ENCODE results near the gene NUDT3.
"Not testable (repeated sequence)": the region's sequence is repeated elsewhere in the genome, so short reads cannot be mapped to it uniquely, and the experiment has no call there.

The NUDT3 gene

DNA sequence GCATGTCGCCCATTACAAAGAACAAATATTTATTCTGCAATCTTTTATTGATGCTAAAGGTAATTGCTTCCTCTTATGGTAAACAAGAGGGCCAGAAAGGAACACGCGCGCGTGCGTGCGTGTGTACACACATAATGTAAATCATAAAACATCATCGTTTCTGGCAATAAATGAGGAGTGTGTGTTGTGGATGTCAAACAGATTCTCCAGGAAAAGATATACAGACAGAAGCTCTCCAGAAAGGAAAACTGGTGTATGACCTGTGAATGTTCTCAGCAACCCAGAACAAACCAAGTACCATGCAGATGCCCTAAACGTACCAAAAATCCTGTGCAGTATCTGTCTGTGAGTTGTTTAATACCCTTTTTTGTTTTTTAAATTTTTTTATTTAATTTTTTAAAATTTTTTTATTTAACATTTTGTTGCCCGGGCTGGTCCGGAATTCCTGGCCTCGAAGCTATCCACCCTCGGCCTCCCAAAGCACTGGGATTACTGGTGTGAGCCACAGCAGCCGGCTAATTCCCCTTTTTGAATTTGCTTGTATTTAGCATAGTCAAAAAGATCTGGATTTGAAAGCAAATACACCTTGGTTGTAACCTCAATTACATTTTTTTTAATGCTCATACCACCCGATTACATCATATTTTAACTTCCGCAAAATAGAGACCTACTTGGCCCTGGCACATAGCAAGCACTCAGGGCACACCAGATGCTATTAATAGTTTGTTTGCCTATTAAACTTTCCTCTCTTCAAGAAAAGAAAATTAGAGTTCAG is 909 bp upstream of the NUDT3 start:
- DNase-seq, result peak in 1 of 51 donors; percentile 30

DNA sequence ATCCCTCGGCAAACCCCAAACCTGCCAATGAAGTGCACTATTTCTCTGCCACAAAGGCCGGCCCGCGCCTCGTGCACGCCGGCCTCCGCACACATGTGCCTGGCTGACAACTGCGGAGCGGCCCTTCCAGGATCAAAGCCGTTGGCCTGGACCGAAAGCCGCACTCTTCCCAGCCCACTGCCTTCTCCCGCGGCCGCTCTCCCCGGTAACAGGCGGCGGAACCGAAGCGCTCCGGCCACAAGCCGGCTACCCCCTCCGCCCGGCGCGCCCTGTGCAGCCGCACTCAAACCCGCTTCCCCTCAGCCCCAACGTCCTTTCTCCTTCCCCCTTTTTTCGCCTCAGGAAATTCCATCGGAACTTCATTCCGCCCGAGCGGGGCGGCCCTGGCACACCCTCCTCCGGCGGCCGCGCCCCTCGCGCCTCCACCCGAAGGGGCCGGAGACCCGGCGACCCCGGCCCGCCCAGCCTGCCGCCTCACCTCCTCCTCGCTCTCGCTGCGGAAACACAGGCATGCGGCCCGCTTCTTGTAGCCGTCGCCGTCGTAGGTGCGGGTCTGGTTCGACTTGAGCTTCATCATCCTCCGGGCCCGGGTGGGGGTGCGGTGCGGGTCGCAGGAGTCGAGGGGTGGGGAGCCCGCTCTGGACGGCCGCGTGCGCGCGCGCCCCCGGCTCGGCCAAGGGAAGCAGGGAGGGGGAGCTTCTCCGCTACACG is 528 bp downstream of the NUDT3 start:
- DNase-seq, result peak in 46 of 51 donors; percentile 20 to 89 (median 58)

DNA sequence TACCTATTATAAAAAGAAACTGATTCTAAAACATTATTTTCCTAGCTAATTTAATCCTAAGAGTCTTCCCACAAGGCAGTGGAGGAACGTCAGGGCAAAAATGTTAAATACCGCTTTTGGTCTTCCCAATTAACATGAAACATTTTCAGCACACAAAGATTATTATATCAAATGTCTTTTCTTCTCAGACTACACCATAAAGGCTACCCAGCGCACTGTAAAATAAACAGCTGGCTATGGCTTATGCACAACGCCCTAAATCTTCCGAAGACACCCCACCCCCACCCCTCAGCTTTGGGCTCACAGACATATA is 1.0 kb downstream of the NUDT3 start:
- DNase-seq, result no peak

DNA sequence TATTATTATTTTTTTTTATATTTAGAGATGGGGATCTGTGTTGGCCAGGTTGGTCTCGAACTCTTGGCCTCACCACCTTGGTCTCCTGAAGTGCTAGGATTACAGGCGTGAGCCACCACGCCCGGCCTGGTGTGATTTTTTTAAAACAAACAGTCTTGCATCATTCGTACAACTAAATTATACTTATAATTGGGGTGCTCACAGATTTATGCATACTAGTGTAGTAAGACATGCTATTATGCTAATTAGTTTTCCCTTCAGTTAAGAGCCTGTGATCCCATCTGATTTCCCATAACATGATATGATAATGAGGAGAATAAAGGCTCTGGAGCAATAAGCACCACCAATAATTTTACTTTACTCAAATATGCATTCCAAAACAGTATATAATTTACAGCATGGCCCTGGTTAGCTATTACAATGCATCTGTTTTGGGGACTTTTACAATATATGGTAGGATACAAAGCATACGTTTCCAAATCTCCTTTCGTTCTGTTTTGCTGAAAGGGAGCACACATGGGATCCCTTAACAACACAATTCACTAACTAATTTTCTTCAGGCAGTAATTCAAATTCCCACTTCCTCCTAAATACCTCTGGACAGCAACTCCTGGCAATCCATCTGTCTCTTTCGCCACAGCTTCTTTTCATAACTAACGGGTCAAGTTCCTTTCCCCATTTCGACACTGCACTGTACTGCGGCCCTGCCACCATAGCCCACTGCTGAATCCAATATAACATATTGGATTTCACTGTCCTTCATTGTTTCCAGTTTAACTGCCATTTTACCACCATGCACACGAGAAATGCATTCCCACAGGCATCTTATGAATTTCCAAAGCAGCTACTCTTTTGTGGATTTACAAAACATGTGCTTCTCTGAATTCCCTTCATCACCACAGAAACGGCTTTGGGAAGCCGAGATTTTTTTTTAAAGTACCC is 1.7 kb downstream of the NUDT3 start:
- peak in 8 of 51 donors; percentile 4 to 78 (median 12) for DNase-seq

DNA sequence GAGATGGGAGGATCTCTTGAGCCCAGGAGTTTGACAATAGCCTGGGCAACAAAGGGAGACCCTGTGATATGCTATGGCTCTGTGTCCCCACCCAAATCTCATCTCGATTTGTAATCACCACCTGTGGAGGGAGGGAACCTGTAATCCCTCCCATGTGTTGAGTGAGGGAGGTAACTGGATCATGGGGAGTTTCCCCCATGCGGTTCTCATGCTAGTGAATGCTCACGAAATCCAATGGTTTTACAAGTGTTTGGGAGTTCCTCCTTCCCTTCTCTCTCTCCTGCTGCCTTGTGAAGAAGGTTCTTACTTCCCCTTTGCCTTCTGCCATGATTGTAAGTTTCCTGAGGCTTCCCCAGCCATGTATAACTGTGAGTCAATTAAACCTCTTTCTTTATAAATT is 3.4 kb downstream of the NUDT3 start:
- DNase-seq, result no peak

DNA sequence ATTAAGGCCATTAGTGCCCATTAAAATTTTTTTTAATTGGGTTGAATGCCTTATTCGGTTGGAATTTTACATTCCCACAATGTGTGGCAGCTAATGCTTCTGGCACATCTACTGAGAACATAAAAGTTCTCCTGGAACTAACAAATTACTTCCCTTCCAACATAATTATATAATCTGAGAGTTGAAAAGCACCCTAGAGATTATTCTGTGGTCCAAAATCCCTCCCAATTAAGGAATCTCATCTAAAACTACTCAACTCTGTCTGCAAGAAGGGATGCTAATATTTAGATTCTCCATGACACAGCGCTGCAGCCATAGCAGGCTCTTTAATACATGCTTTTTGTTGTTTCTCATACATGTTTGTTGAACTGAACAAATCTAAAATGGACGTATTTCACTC is 4.0 kb downstream of the NUDT3 start:
- DNase-seq, result no peak

DNA sequence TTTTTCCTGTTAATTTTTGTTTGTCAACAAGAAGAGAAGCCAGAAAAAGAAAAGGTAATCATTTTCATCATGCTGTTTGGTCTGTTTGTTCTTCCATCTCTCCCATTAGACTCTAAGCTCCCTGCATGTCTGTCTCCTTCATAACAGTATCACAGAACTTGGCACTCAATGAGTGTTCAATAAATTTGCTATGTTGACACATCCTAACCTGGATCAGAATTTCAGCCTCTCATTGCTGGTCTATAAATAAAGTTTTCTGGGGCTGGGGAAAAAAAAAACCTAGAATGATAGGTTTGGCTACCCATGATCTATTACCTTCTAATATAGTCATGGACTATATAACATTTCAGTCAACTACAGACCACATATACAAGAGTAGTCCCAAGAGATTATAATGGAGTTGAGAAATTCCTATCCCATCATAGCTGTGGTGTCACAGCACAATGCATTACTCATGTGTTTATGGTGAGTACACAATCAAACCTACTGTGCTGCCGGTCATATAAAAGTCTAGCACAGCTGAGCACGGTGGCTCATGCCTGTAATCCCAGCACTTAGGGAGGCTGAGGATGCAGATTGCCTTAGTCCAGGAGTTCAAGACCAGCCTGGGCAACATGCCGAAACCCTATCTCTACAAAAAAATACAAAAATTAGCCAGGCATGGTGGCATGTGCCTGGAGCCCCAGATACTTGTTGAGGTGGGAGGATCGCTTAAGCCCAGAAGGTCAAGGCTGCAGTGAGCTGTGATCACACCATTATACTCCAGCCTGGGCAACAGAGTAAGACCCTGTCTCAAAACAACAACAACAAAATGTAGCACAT is 5.9 kb downstream of the NUDT3 start:
- no peak for DNase-seq

DNA sequence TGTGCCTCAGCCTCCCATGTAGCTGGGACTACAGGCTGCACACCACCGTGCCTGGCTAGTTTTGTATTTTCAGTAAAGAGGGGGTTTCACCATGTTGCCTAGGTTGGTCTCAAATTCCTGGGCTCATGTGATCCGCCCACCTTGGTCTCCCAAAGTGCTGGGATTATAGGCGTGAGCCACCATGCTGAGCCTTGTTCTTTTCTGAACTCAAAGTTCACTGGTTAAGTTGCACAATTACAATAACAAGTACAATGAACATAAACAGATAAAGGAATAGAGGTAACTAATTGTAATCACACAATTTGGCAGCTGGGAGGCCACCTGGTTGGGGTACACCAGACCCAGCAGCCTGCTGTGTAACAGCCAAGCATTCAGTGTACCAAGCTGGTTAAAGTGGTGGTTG is 6.7 kb downstream of the NUDT3 start:
- DNase-seq, result no peak

DNA sequence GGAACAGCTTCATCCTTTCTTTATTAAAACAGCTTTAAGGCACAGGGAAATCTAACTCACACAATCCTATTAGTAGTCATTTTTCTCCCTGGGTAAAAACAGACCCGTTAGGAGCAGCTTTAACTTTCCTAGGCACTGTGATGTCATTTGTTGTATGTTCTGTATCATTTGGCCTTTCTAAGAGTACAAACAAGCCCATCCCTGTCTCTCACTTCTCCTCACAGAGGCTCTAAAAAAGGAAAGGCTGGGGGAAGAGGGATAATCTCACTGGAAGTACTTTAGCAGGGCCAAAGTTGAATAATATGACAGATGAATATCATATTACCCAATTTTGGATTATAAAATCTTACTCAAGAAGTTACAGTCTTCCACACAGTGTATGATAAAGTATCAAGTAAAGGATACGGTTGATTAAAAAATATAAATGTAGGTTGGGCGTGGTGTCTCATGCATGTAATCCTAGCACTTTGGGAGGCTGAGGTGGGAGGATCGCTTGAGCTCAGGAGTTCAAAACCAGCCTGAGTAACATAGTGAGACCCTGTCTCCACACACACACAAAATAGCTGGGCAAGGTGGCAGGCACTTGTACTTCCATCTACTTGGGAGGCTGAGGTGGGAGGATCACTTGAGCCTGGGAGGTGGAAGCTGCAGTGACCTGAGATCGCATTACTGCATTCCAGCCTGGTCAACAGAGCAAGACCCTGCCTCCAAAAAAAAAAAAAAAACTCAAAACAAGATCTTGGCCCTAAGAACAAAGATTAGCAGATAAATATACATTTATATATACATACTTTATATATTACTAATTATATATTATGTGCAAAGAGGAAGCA is 7.9 kb downstream of the NUDT3 start:
- no peak for DNase-seq

DNA sequence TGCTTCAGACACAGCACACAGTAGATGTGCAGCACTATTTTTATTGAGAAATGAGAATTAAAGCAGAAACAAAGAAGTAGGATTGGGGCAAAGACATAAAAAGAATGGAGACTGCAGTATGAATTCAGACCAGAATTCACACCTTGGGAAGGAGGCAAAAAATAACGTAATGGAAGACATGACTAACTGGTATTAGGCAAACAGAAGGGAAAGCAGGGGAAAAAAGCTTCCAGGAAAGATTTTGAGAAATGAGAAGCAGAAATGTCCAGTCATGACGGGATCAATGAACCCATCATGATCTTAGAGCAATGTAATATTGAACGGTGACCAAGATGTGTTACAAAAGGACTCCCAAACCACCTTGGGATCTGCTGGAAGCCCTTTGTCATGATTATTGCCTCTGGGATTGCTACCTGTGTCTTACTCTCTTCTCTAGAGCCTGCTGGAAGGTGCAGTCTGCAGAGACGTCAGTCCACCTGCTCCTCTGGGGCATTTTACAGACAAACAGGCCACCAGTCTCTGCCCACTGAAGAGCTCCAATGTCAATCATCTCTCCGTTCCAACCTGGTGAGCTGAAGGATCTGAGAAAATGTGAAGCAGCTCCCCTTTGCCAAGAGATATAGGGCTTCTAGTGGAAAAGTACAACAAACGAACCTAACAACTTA is 8.7 kb downstream of the NUDT3 start:
- DNase-seq, result no peak

DNA sequence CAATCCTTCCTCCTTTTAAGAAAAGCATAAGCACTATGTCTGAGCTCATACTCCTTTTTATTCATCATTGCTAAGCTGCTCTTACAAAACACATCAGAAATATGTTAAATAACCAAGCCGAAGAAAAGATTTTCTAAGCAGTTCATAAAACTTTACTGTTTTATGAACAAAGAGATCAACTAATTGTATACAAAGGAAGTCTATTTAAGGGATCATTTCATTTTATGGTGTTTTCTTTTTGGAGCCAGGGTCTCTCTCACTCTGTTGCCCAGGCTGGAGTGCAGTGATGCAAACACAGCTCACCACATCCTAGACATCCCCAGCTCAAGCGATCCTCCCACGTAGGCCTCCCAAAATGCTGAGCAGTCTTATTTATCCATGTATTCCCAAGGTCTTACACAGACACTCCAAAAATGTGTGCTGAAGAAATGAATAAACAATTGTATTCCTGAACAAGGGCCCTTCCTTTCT is 9.3 kb downstream of the NUDT3 start:
- peak in 2 of 51 donors; percentile 26 to 35 for DNase-seq

DNA sequence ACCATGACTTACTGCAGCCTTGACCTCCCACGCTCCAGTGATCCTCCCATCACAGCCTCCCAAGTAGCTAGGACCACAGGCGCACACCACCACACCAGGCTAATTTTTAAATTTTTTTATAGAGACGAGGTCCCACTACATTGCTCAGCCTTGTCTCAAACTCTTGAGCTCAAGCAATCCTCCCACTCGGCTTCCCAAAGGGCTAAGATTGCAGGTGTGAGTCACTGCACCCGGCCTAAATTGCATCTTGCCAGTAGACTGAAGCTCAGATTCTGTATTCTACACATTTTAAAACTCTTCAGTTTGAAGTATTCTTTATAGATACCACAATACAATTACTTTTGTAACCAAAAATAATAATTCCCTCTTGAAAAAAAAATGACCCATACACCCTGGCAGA is 11.4 kb downstream of the NUDT3 start:
- peak in 1 of 51 donors; percentile 35 for DNase-seq

DNA sequence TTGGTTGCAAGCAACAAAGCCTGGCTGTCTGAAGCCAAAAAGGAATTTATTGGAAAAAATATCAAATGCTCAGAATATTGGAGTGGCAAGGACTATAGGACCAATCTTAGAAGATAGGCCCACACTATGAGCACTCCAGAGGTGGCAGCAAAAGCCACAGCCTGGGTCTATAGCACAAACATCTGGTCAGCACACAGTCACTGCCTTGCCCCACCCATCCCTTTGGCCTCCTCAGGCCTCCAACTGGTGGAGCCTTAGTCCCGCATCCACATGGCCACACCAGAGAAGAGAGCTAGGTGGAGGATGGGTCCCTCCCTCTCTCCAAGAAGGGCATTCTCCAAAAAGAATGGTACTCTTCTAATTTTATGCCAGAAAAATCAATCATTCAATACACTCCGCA is 14.0 kb downstream of the NUDT3 start:
- DNase-seq, result no peak

DNA sequence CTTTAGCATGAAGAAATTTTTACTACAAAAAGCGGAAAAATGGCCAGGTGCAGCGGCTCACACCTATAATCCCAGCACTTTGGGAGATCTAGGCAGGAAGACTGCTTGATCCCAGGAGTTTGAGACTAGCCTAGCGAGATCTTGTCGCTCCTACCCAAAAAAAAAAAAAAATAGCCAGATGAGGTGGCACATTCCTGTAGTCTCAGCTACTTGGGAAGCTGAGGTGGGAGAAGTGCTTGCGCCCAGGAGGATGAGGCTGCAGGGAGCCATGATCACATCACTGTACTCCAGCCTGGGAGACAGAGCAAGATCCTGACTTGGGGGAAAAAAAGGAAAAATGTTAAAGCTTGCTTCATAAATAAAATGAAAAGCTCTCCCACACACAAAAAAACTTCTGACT is 14.5 kb downstream of the NUDT3 start:
- no peak for DNase-seq

DNA sequence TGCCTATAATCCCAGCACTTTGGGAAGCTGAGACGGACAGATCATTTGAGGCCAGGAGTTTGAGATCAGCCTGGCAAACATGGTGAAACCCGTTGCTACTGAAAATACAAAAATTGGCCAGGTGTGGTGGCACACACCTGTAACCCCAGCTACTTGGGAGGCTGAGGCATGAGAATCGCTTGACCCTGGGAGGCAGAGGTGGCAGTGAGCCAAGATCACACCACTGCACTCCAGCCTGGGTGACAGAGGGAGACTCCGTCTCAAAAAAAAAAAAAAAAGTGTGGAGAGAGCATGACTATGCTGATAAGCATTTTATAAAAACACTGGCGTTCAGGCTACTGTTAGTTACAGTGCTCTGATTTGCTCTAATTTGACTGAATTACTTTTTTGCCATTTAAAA is 14.9 kb downstream of the NUDT3 start:
- DNase-seq, result not testable (repeated sequence)

DNA sequence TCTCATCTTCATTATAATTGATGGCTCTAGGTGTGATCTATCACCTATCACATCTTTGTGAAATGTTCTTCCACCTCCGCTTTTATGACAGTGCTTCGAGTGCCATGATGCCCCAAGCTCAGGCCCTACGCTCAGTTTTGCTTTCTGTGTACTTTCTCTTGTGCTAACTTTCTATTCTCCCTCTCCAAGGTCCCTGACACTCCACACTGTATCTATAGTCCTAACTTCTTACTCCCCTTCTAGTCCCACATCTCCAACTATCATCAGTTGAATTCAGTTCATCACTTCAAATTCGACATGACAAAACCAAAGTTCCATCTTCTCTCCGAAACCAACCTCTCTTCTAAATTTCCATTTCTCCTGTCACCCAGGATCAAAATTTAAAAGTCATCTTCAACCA is 16.6 kb downstream of the NUDT3 start:
- DNase-seq, result no peak

DNA sequence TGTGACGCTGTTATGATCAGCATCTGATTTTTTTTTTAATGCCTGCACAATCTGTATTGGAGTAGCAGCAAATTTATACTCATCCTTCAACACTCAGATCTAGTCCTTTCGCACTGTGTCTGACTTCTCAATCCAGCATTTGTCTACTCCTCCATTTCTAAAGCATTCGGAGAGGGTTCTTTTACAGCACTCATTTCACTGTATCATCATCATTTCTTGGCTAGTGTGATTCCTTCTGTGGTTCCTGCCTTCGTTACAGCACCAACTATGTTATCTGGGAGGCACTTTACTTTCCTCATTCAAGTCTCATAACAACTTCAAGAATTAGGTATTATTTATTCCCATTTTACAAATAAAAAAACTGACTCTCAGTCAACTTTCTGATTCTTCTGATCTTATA is 18.0 kb downstream of the NUDT3 start:
- no peak for DNase-seq

DNA sequence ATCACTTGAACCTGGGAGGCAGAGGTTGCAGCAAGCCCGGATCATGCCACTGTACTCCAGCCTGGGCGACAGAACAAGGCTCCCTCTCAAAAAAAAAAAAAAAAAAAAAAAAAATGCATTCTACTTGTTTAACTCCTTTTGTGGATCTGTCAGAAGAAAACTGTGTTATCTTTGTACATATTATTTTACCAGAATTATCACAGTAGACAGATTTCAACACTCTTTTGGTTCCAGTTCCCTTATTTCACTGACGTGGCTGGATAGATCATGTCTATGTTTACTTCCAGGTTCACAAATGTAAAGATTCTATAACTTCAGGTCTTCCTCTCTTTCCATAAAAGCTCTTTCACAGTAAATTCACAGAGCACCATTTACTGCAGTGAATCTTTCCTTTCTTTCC is 18.4 kb downstream of the NUDT3 start:
- DNase-seq, result no peak

DNA sequence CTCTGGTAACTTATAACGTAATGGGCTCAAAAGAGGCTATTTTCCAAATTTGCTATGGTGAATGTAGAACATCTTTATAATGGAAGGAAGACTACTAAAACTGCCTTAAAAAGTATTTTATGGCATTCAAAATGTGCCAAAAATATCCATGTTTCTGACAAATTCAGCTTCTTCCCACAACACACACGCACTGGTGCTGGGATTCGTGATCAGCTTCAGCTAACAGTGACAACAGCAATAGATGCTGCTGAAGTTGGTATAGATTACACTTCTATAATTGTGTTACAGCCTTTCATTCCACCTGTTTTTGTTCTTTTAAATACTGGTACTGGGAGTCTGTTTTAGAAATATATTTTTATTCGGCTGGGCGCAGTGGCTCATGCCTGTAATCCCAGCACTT is 19.0 kb downstream of the NUDT3 start:
- DNase-seq, result no peak

DNA sequence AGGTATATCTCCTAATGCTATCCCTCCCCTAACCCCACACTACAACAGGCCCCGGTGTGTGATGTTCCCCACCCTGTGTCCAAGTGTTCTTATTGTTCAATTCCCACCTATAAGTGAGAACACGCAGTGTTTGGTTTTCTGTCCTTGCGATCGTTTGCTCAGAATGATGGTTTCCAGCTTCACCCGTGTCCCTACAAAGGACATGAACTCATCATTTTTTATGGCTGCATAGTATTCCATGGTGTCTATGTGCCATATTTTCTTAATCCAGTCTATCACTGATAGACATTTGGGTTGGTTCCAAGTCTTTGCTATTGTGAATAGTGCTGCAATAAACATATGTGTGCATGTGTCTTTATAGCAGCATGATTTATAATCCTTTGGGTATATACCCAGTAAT is 20.6 kb downstream of the NUDT3 start:
- not testable (repeated sequence) for DNase-seq
